ACHN (cell line): Measurements from ENCODE around the gene EIF1B.
"Not testable (repeated sequence)": the region's sequence is repeated elsewhere in the genome, so short reads cannot be mapped to it uniquely, and the experiment has no call there.

Experiments
- DNase-seq: peaks from one replicate; pipeline ENCODE4 v3.0.0-alpha.2; 2015
- in situ Hi-C: cut with HindIII; loops from 2 replicates; pipeline ENCODE4 v1.10.0; 2017; ENCODE audit warnings: low sequenced_read_pairs, low pct_ligation_motif_present, low pct_unique_long_range_greater_than_20kb

EIF1B gene

DNA sequence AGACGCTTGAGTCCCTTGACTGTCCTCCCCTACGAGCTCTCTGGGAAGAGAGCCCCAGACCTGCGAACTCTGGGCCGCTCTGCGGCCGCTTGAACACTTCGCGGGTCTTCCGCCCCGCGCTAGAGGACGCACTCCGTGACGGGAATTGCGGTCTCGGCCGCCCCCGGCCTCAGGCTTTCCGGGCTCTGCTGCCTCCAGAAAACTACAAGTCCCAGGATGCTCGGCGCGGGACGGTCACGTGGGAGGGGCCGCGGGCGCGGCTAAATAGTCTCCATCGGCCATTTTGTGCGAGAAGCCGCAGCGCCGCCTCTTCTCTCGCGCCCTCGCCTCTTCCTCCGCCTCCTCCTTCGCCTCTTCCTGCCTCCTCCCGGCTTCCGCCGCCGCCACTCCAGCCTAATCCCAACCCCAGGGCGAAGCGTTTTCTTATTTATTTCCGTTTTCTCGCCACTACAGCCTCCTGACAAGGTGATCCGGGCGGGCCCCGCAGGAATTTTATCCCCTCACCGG lies at the start of gene EIF1B:
Gene EIF1B (plus strand): TSS at position 290 of the 507 bp plus-strand sequence. CDS start 235 bp downstream, outside the sequence.
- in situ Hi-C loops = loop anchor here (25.0 kb wide), 1 partner anchor 122 kb away; no protein-coding TSS in a partner anchor
- DNase-seq = peak; percentile 96

DNA sequence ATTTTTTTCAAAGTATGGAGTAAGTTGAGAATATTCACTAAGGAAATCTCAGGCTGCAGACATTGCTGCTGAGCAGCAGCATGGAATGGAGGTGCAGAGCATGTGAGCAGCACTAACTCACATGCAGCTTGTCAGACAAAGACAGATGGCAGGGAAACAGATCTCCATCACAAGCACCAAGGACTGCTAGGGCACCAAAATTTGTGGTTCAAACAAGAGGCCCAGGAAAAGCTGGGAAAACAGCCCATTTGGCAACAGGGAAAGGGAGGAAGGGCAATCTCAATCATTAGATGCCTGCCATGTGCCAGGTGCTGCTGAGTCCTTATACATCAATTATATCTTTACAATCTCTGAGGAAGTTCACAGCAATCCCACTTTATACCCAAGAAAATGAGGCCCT lies 47.2 kb upstream of the EIF1B start:
- in situ Hi-C loops = no loop called here
- DNase-seq = no peak

DNA sequence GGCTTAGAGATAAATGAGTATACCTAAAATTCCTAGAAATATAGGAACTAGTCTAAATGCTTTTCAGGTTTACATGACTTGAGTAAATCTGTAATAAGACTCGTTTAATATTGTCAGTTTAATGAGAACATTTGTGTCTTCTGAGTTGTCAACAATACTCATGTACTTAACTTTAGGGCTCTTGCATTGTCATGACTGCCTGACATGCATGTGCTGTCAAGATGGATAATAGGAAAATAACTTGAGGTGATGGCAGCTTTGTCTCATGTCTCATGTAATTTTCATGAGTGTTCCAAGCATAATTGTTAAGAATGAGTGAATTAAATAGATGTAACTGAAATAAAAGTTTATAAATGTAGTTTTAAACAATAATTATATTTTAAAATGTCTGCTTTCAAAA lies 45.1 kb upstream of the EIF1B start:
- in situ Hi-C loops = no loop called here
- no peak for DNase-seq

DNA sequence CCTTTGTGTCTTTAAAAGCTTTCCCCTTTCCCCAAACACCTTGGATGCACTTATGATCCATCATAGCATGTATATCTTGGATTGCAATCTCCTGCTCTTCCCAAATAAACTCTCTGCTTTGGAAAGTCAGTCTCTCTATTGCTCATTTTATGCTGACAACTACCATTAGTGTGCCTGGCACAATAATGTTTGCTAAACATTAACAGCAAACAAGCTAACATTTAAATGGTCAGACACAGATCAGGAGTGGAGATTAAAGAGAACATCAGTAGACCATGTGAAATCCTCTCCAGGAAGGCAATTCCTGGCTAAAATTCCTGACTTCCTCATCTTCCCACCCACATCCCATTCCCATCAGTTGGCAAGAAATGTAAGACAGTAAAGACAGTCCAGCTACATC lies 44.3 kb upstream of the EIF1B start:
- DNase-seq = no peak
- in situ Hi-C loops = no loop called here

DNA sequence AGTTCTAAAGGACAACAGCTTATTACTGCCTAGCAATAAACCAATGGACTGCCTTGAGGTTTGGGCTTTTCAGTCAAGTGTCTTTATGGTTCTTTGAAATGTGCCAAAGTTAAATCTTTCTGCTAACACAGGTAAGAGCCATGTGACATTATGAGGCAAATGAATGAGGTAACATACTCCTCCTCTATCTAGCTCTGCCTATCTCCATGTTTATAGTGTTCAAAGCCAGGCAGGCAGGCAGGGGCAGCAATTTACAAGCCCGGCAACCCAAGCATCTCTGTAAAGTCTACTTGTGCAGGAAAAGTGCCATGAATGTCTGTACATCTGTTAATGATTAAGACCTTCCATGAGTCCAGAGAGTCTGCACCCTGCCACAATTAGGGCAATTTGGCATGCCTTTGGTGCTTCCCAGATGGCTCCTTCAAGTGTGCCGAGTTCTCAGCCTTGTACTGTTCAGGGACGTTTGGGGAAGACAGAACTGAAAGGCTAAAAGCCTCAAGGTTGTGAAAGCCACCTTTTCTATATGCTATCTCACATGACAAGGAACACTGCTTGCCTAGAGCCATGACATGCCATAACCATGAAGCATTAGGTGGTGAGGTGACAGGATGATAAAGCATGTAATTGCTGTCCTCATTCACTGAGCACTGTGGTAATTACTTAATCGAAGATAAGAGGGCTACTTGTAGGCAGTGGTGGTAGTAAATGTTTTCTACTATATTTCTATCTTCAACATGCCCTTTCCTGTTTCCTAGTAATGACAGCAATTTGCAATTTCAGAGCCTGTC lies 41.4 kb upstream of the EIF1B start:
- in situ Hi-C loops = no loop called here
- DNase-seq = peak; percentile 2

DNA sequence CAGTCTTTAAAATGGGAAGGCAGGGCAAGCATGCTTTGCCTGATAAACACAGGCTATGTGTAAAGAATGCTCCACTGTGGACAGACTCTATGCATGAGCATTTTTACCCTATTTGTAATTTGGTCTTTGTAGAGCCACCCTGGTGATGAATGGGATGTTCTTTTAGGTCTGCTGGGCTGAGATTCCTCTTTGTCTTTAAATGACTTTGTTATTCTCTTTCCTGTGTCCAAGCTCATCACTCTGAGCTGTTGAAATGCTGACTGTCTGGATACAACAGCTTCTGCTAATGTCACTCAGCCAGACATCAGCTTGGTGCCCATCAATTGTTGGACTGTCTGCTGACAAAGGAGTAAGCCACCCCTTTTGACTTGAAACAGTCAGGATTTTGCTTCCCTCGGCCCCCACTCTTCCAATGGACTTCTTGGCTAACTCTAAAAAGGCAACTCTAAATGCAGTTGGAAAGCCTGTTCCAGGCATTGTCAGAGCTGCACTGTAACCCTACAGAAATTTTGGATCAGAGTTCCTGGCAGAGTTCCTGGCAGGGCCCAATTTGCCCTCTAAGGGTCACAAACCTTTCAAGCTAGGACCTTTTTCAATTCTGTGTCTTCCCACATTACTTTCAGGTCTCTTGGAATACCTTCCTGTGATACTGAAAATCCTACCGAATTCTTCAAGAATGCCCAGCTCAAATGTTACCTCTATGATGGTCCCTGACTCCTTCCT lies 40.5 kb upstream of the EIF1B start:
- in situ Hi-C loops = no loop called here
- no peak for DNase-seq

DNA sequence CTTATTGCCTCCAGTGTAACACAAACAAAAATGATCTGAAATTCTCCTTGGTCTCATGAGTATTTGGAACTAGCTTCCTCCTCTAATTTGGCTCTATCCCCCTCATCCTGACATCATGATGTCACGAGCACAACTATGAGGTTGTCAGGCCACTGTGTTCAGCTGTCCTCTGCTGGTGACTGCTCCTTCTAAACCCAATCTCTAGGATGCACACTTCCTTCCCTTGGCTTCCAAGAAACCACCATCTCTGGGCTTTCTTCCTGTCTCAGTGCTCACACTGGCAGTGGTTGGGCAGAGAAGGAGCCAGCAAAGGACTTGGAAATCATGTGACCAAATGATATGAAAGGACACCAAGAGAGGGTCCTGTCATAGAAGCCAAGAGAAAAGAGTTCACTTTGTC lies 30.7 kb upstream of the EIF1B start:
- no peak for DNase-seq
- in situ Hi-C loops = no loop called here

DNA sequence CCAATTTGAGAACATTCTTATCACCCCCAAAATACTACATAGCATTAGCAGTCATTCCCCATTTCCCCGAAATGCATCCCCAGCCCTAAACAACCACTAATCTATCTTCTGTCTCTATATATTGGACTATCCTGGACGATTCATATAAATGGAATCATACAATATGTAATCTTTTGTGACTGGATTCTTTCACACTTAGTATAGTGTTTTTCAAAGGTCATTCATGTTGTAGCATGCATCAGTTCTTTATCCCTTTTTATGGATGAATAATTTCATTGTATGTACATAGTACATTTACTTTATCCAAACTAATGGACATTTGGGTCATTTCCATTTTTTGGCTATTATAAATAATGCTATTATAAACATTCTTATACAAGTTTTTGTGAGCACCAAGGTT lies 27.5 kb upstream of the EIF1B start:
- no peak for DNase-seq
- in situ Hi-C loops = no loop called here

DNA sequence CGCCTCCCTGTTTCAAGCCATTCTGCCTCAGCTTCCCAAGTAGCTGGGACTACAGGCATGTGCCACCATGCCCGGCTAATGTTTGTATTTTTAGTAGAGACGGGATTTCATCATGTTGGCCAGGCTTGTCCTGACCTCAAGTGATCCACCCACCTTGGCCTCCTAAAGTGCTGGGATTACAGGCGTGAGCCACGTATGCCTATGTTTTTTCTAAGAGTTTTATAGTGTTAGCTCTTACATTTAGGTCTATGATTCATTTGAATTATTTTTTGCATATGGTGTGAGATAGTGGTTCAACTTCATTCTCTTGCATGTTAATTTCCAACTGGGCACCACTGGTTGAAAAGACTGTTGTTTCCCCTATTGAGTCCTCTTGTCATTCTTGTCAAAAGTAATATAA lies 26.4 kb upstream of the EIF1B start:
- in situ Hi-C loops, DNase-seq: not testable (repeated sequence)

DNA sequence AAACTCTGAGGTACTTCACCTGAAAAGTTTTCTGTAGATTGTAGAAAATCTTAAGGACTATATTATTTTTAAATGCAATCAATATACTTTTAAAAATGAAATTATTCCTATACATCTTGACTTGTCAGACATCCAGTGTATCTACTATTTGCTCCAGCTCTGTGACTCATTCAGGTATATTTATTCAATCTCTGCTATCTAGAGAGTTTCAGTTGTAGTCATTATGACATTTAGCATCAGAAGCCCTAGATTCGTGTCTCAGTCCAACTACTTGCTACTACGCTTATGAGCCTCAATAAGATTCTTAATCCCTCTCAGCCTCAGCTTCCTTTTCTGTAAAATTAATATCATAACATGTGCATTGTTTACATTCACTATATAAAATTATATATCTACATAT lies 22.3 kb upstream of the EIF1B start:
- DNase-seq = no peak
- in situ Hi-C loops = no loop called here

DNA sequence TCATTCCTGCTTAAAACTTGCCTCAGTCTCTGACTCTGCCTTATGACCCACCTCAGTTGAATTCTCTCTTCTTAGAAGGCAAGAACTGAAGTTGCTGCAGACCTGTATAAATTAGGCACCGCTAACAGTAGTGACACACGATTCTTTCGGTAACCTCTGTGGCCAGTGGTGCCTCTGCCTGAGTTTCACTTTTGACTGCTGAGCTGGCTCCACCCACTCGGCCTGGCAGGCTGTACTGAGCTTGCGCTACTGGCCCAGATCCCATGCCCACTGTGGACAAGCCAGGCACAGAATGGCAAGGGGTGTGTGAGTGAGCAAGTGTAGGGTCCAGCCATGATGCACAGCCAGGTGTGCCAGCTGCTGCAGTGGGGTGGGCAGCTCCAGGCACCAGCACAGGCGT lies 19.1 kb upstream of the EIF1B start:
- DNase-seq = no peak
- in situ Hi-C loops = no loop called here

DNA sequence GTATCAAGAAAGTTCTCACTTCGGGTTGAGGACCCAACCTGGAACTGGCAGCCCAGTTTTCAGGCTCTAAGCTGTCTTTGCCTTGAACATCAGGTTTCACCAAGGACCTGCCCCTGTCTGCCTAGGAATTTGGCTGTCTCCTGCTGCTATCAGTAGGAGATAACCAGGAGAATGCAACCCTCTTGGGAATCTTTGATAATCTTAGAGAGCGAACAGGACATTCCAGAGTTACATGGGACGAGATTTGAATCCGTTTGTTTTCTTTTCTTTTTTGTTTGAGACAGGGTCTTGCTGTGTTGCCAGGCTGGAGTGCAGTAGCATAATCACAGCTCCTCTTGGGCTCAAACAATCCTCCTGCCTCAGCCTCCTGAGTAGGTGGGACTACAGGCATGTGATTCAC lies 18.0 kb upstream of the EIF1B start:
- in situ Hi-C loops = no loop called here
- no peak for DNase-seq

DNA sequence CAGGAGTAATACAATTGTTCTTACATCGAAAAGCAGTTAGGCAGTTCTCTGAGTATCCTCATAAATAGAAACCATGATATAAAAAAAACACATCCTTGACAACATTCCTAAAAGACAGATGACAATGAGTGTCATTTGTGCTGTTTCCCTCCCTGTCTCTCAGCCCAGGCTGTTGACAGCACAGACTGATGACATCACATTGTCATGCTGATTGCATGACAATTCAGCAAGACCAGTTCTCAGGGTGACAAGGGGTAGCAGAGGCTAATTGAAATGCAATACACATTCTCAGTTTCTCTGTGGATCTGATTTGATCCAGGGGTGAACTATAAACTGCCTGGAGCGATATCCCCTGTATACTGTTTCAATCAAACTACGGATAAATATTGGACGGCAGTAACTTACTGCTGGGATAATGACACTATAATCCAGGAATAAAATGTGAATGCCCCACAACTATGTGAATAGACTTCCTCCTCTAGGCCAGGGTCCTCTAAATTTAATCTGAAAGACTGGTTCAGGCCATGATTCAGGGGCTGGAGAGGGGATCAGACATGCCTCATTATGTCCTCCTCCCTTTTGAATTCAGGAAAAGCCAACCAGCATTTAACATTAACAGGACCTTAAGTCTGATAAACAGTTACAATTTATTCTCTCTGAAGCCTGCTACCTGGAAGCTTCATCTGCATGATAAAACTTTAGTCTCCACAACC lies 16.7 kb upstream of the EIF1B start:
- DNase-seq = no peak
- in situ Hi-C loops = no loop called here

DNA sequence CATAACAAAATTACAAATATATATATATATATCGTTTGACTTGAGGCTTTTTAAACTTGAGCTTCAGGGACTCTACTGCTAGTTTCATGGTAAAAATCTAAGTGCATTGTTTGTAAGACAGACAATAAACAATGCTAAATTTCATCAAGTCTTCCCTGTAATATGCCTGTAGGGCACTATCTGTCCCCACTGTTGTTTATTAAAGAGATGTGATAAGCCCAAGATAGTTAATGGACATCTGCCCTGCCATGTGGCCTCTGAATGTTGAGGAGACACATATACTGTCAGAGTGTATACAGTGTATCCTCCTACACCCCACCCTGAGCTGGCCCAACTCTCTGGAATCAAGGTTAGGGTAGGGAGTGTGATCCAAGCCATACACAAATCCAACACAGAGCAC lies 15.1 kb upstream of the EIF1B start:
- DNase-seq = no peak
- in situ Hi-C loops = no loop called here

DNA sequence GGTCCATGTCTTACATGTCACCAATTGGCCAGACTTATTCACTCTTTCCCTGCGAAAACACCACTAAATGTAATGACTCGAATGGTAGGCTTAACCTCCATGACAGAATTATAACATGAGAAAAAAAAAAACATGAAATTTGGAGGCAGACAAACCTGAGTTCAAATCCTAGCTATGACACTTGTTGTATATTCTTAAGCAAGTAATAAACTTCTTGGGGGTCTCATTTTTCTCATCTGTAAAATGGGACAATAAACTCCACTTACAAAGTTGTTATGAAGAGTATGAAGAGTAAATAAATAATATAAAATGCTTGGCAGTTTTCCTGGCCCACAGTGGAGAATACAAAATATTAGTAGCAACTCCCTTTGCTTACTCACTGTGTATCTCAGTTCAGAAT lies 11.4 kb upstream of the EIF1B start:
- in situ Hi-C loops = no loop called here
- no peak for DNase-seq

DNA sequence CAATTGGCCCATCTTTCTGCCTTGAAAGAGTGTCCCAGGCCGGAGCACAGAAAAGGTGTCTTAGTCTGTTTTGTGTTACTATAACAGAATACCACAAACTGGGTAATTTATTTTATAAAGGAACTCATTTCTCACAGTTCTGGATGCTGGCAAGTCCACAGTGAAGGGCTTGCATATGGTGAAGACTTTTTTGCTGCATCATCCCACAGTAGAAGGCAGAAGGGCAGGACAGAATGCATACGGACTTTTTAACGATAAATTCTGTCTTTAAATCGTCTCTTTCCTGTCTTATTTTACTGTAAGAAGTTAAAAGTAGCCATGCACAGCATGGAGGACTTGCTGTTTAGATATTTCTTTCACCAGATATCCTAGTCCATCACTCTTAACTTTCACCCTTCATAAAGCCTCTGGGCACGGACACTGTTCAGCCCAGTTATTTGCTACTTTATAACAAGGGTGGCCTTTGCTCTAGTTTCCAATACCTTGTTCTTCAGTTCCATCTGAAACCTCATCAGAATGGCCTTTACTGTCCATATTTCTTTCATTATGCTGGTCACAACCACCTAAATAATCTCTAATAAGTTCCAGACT lies 10.3 kb upstream of the EIF1B start:
- no peak for DNase-seq
- in situ Hi-C loops = no loop called here

DNA sequence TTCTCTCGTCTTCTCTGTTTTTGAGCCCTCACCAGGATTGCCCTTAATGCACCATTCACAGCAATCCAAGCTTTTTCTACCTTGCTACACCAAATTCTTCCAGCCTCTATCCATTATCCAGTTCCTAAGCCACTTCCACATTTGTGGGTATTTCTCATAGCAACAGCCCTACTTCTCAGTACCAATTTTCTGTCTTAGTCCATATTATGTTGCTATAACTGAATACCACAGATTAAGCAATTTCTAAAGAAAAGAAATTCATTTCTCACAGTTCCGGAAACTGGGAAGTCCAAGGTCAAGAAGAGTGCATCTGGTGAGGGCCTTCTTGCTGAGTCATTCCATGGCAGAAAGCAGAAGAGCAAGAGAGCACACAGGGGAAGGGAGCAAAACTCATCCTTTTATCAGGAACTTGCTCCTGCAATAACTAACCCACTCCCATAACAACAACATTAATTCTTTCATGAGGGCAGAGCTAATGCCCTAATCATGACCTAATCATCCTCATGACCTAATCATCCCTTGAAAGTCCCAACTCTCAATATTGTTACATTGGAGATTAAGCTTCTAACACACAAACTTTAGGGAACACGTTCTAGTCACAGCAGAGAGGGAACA lies 9.7 kb upstream of the EIF1B start:
- peak; percentile 4 for DNase-seq
- in situ Hi-C loops = loop anchor here (25.0 kb wide), 1 partner anchor 113 kb away; no protein-coding TSS in a partner anchor

DNA sequence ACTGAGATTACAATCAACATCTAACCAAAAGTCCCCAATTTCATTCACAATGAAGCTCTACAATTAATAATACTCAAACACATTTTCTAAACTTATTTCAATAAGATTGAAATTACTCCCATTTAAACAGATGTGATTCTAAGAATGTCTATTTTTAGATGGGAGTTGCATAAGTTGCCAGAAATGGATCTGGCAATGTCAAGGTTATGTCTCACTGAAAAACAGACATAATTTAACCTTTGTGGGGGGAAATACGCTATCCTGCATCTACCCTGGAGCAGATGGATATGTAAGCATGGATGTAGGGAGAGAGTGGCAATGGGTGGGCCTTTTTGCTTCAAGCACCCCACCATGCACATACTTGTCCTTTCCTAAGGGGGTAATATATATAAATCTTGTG lies 6.7 kb upstream of the EIF1B start:
- in situ Hi-C loops = loop anchor here (25.0 kb wide), 1 partner anchor 115 kb away; no protein-coding TSS in a partner anchor
- DNase-seq = no peak
